Heart left ventricle (tissue), 16 donors: Measurements from ENCODE around the gene WDR70. TPM values are rescaled to one million over a fixed set of nuclear protein-coding genes. Genes with fewer than 3 reads are reported as not detected.
A peak's percentile ranks its signal among the peaks of the same experiment; 100 is the strongest.

ENCODE experiments used
- ATAC-seq, 4 donors: fragments of 200-7000 bp; cut with Tn5 transposase; one replicate each; pipeline ENCODE4 v1.9.1; 2020 to 2022; ENCODE audit warnings: moderate library complexity in 4 of 4, mild to moderate bottlenecking in 3 of 4, moderate number of reproducible peaks in 1 of 4
- DNase-seq, 5 donors: peaks; one replicate each; pipeline ENCODE4 v3.0.0-alpha.2; 2020
- H3K27ac ChIP-seq, 12 donors: fragments of 200-600 bp; sonication (generic) in 4 of 12; one replicate each; pipeline versions ENCODE4 v1.5.0 to v1.8.0; 2016 to 2022; ENCODE audit warnings: mild to moderate bottlenecking in 2 of 12
- H3K27me3 ChIP-seq, 9 donors: fragments of 200-600 bp; sonication (generic) in 2 of 9; one replicate each; pipeline versions ENCODE4 v1.5.1 to v1.8.0; 2016 to 2022; ENCODE audit warnings: mild to moderate bottlenecking in 3 of 9
- H3K36me3 ChIP-seq, 9 donors: fragments of 200-600 bp; sonication (generic) in 2 of 9; one replicate each; pipeline versions ENCODE4 v1.5.0 to v1.8.0; 2018 to 2022; ENCODE audit warnings: mild to moderate bottlenecking in 2 of 9
- H3K4me1 ChIP-seq, 12 donors: fragments of 200-600 bp; sonication (generic) in 4 of 12; one replicate each; pipeline versions ENCODE4 v1.5.0 to v1.8.0; 2016 to 2022; ENCODE audit warnings: mild to moderate bottlenecking in 3 of 12
- H3K4me3 ChIP-seq, 12 donors: fragments of 200-600 bp; sonication (generic) in 4 of 12; one replicate each; pipeline versions ENCODE4 v1.5.0 to v1.8.0; 2017 to 2022; ENCODE audit warnings: mild to moderate bottlenecking in 9 of 12, moderate library complexity in 4 of 12
- H3K9me3 ChIP-seq, 12 donors: fragments of 200-600 bp; sonication (generic) in 4 of 12; one replicate each; pipeline versions ENCODE4 v1.5.0 to v1.8.0; 2016 to 2022; ENCODE audit warnings: mild to moderate bottlenecking in 1 of 12
- CTCF ChIP-seq, 12 donors: fragments of 200-600 bp; sonication (generic) in 4 of 12; IDR thresholded peaks; one replicate each; pipeline versions ENCODE4 v1.5.0 to v1.8.0; 2018 to 2022; ENCODE audit warnings: antibody characterized with exemption in 12 of 12, mild to moderate bottlenecking in 5 of 12
- POLR2A ChIP-seq, 2 donors: fragments of 450-650 bp; IDR thresholded peaks; one replicate each; pipeline ENCODE4 v1.6.1; 2017; ENCODE audit warnings: antibody characterized with exemption in 2 of 2, mild to moderate bottlenecking in 2 of 2, moderate library complexity in 2 of 2
- WGBS, 4 donors: extraction: QIAGEN DNeasy Blood & Tissue Kit in 2 of 4; methylation state at CpG; one replicate each; pipeline versions ENCODE4 v1.1.5 to v1.1.7; 2013 to 2018; 5-methylcytosine and 5-hydroxymethylcytosine counted together
- intact Hi-C, 10 donors: fragments of 100-400 bp; cut with DNase I; formaldehyde crosslinking; loops; one replicate each; pipeline versions ENCODE4 v1.11.1 to v1.14.2; 2022
- polyA plus RNA-seq, 2 donors: library from polyadenylated mRNA; stranded (reverse); fragments of 200-250 nt; gene quantifications; one replicate each; pipeline ENCODE4 v1.2.3, GENCODE V29; 2013
- total RNA-seq, 9 donors: library from RNA; depleted of rRNA in 2 of 9; stranded (reverse); fragments of >200 nt in 2 of 9; fragmentation: NEBNext Ultra II Directional in 3 of 9; extraction: Animal tissue kit (Norgen Biotek cat#: 25700) in 3 of 9; gene quantifications; one replicate each; pipeline versions ENCODE4 v1.1.0 to v1.2.4, GENCODE V29; 2016 to 2023
- donor health status: ischemic (EF 13 %, LVEDD 7.1; RV severe dilation, severe dysfunction).
- donor health status: healthy with polysubstance abuse.
- donor health status: DM: no; HTN: yes; CAD: no.
- donor health status: DM: no; HTN: no; CAD: no.
- donor health status: ischemic (EF 25% LVEDD 6.9; RV normal size, moderate dysfunction).
- donor health status: ischemic (EF 25% LVEDD 5.7; RV mildly dilated, moderate dysfunction).
- donor health status: healthy.
- donor health status: DM: yes; HTN: yes; CAD: no.
- donor health status: ischemic (EF 35%, LVEDD 5.7; RV mildly dilated, moderate dysfunction).
- donor health status: nonischemic (EF 11% LVEDD 7.7; RV severe dilation, severe dysfunction).
- donor health status: DM: yes; HTN: yes; CAD: no.
- donor health status: PGD.
- donor health status: ischemic (EF 29% LVEDD 5.4; RV normal size, mild dysfunction).
- donor health status: nonischemic (EF 23%, LVEDD 6.1; RV moderate dilation, normal function).

Gene WDR70
- total and polyA plus RNA-seq, 11 donors = 6.0 to 31.3 (median 13.6) TPM

- Histone ChIP-seq H3K4me1 (peaks cover 0 to 27% (median 8%) of the 10 kb centered on the region in 12 donors), H3K36me3 (peaks cover 0 to 55% (median 19%) of the 10 kb centered on the region in 9 donors), H3K27me3 (no peaks in the 10 kb centered on the region), H3K4me3 (no peak overlapping the region), H3K9me3 (no peaks in the 10 kb centered on the region), H3K27ac (no peak overlapping the region)
- intact Hi-C loops = no loop called here
- TF ChIP-seq POLR2A (IDR thresholded peaks at IDR 0.05) = no peak
- no peak for TF ChIP-seq CTCF (IDR thresholded peaks at IDR 0.05)
- DNase-seq (no peak), ATAC-seq (no peak)
- 91 to 93% (median 92%) methylated on average over 6 of the region's 6 CpGs for WGBS, 4 donors
Observed at GRCh38 chr5:37722236-37723161, 343.4 kb downstream of the WDR70 start.

GRCh38 chr5:37723162-37723961 lies 344.2 kb downstream of the WDR70 start:
- 84 to 91% (median 86%) methylated on average over 8 of the region's 8 CpGs for WGBS, 4 donors

GRCh38 chr5:37724395-37725125 lies 345.4 kb downstream of the WDR70 start:
- Histone ChIP-seq H3K9me3 (no peaks in the 10 kb centered on the region), H3K27ac (no peak overlapping the region), H3K4me1 (peaks cover 0 to 21% (median 0%) of the 10 kb centered on the region in 12 donors), H3K27me3 (no peaks in the 10 kb centered on the region), H3K4me3 (no peak overlapping the region), H3K36me3 (peaks cover 0 to 75% (median 30%) of the 10 kb centered on the region in 9 donors)
- WGBS, 4 donors = 88 to 91% (median 90%) methylated on average over 8 of the region's 8 CpGs
- intact Hi-C loops = no loop called here
- no peak for ATAC-seq
- no peak for DNase-seq
- TF ChIP-seq CTCF (IDR thresholded peaks at IDR 0.05) (no peak), POLR2A (IDR thresholded peaks at IDR 0.05) (no peak)

More at GRCh38 chr5:37723162-37723961, 344.2 kb downstream of the WDR70 start:
- H3K27me3 ChIP-seq = no peaks in the 10 kb centered on the region
- H3K9me3 ChIP-seq = no peaks in the 10 kb centered on the region
- H3K4me1 ChIP-seq = peaks cover 0 to 21% (median 0%) of the 10 kb centered on the region in 12 donors
- TF ChIP-seq POLR2A (IDR thresholded peaks at IDR 0.05) (no peak), CTCF (IDR thresholded peaks at IDR 0.05) (peak in 4 of 12 donors; percentile 14 to 33 (median 25))
- intact Hi-C loops = no loop called here
- no peak overlapping the region for H3K4me3 ChIP-seq
- no peak for DNase-seq
- no peak overlapping the region for H3K27ac ChIP-seq
- peaks cover 0 to 63% (median 28%) of the 10 kb centered on the region in 9 donors for H3K36me3 ChIP-seq
- no peak for ATAC-seq
